Breast epithelium (tissue), 3 donors: Measurements from ENCODE around the gene RFXANK.

Experiments
- POLR2A ChIP-seq: fragments of 450-650 bp; IDR thresholded peaks from one replicate; pipeline ENCODE4 v1.6.1; 2016; ENCODE audit warnings: antibody characterized with exemption, mild to moderate bottlenecking, moderate library complexity
- POLR2AphosphoS5 ChIP-seq, 3 donors: sonication (generic); formaldehyde crosslinking; IDR thresholded peaks; one replicate each; pipeline ENCODE4 v1.6.1; 2017; ENCODE audit warnings: antibody characterized with exemption in 3 of 3
- TF ChIP-seq, protein P1 (sequence below), 3 donors: fragments of 450-650 bp; IDR thresholded peaks; one replicate each; pipeline ENCODE4 v1.5.1; 2016 to 2017; ENCODE audit warnings: antibody characterized with exemption in 3 of 3, mild to moderate bottlenecking in 3 of 3, moderate library complexity in 3 of 3

DNA sequence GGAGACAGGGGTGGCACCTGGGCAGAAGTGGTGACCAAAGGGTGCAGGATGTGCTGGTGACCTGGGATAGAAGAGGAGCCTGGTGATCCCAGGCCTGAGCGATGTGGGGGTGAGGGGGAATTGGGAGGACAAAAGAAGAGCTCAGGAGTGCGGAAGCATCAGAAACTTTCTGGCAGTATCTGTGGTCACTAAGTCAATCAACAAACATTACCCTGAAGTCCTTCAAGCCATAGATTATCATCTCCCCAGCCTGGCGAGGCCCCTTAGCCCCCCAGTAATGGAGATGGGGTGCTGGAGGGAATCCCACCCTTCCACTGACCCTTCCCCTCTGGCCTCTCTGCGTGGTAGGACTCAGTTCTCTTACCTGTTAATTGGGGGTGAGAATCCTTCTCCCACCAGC is 32.5 kb upstream of the RFXANK start:
- TF ChIP-seq, protein P1, sequence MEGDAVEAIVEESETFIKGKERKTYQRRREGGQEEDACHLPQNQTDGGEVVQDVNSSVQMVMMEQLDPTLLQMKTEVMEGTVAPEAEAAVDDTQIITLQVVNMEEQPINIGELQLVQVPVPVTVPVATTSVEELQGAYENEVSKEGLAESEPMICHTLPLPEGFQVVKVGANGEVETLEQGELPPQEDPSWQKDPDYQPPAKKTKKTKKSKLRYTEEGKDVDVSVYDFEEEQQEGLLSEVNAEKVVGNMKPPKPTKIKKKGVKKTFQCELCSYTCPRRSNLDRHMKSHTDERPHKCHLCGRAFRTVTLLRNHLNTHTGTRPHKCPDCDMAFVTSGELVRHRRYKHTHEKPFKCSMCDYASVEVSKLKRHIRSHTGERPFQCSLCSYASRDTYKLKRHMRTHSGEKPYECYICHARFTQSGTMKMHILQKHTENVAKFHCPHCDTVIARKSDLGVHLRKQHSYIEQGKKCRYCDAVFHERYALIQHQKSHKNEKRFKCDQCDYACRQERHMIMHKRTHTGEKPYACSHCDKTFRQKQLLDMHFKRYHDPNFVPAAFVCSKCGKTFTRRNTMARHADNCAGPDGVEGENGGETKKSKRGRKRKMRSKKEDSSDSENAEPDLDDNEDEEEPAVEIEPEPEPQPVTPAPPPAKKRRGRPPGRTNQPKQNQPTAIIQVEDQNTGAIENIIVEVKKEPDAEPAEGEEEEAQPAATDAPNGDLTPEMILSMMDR (IDR thresholded peaks at IDR 0.05) = no peak
- TF ChIP-seq POLR2AphosphoS5 (IDR thresholded peaks at IDR 0.05) (no peak), POLR2A (no peak)
